Measurements from ENCODE around the gene RBM44.

The RBM44 gene

DNA sequence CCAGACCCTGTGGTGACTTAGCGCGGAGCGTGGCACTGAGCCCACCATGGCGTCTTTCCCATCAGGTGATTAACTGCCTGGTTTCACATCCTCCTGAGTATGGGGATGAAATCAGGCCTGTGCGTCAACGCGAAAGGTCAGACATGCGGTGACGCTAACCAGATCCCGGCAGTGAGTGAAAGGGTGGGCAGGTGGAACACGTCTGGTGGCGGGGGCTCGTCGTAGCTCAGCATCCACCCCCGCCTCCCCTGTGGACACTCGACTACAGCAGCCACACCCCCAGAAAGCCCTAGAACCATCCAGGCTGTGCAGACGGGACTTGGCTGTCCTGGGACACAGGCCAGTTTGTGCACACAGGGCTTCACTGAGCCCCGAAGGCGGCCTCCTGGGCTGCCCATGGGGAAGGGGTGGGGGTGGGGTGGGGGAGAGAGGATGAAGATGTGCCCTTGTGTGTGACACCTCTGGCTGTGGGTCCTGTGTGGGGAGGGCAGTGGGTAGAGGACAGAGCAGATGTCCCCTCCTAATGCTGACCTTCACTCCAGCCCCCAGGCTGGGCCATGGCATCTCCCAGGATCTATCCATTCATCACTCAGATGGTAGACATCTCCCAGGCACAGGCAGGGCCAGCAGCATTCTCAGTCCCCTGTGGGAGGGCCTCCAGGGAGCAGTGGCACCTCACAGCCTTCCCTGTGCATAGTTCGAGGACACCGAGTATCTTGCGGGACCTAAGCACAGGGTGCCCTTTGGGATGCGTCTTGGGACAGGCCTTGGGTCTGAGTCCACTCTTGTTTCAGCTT lies 88.3 kb downstream of the RBM44 start:
- no peak for DNase-seq (ENCODE audit: low read depth)

DNA sequence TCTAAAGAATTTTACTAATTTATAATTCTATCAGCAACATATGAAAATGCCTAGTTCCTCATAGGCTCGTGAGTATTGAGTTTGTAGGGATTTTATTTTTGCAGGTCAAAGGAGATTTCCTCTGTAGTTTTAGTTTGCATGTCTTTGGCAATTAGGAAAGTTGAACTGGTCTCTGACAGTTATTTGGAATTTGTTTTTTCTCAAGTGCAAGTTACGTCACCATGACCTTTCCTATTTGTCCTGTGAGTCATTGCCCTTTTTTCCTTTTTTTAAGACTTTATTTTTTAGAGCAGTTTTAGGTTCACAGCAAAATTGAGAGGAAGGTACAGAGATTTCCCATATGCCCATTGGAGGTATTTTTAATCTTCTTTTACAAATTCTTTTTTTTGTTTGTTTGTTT lies 89.8 kb downstream of the RBM44 start:
- DNase-seq (ENCODE audit: low read depth): no peak

DNA sequence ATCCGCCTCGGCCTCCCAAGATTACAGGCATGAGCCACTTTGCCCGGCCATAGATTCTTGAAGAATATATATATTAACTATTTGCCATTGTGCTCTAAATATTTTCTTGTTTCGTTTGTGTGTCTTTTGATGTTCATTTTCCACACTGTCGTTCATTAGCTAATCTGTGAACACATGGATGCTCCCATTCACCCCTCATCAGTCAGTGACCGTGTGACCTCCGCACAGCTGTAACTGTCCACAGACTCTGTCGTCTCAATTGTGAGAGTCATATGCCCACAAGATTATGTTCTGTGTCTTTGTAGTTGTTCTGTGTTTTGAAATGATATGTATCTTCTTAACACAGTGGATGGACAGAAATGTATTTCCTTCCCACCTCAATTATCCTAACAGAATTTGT lies 90.4 kb downstream of the RBM44 start:
- DNase-seq (ENCODE audit: low read depth): no peak

DNA sequence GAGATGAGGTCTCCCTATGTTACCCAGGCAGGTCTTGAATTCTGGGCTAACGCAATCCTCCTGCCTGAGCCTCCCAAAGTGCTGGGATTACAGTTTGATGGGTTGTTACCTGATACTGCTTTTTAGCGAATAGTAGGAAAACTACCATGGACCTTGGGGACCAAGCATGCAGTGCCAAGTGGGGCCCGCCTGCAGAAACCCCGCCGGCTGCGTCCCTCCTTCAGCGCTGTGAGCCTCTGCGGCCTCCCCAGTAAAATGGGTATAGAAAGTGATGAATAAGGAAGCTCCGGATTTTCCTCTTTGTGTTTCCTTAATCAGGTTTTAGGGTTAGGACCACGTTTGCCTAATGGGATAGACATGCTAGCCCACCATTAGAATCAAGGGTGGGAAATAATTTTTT lies 91.2 kb downstream of the RBM44 start:
- no peak for DNase-seq (ENCODE audit: low read depth)

All from activated gamma-delta T cell treated with anti-CD3 and anti-CD28 coated beads, Interleukin-2, amount 50 U/mL, for 16 hours (primary cell).